Trophoblast cell (in vitro differentiated cells and primary cell): ENCODE measurements around the gene FRAT2.
A peak's percentile ranks its signal among the peaks of the same experiment; 100 is the strongest.
"Not testable (repeated sequence)": the region's sequence is repeated elsewhere in the genome, so short reads cannot be mapped to it uniquely, and the experiment has no call there.

Experiments
- DNase-seq, 2 donors: peaks; one replicate each; pipeline ENCODE4 v3.0.0-alpha.2; 2016
- H2AFZ ChIP-seq: 2 replicates; pipeline ENCODE4 v1.6.1; 2013; ENCODE audit warnings: low read length, moderate library complexity, mild to moderate bottlenecking; ENCODE audit not compliant: insufficient read depth, poor library complexity
- H2AK5ac ChIP-seq: 2 replicates; pipeline ENCODE4 v1.6.1; 2013; ENCODE audit warnings: mild to moderate bottlenecking, low read length
- H2BK120ac ChIP-seq: 2 replicates; pipeline ENCODE4 v1.6.1; 2013; ENCODE audit warnings: low read length, mild to moderate bottlenecking, moderate library complexity; ENCODE audit not compliant: insufficient read depth, poor library complexity
- H2BK12ac ChIP-seq: 2 replicates; pipeline ENCODE4 v1.6.1; 2013; ENCODE audit warnings: mild to moderate bottlenecking, low read length, moderate library complexity
- H2BK5ac ChIP-seq: 2 replicates; pipeline ENCODE4 v1.6.1; 2013; ENCODE audit warnings: low read length, low read depth, moderate library complexity, mild to moderate bottlenecking; ENCODE audit not compliant: poor library complexity
- H3K14ac ChIP-seq: 2 replicates; pipeline ENCODE4 v1.6.1; 2013; ENCODE audit warnings: mild to moderate bottlenecking, low read length
- H3K18ac ChIP-seq: 2 replicates; pipeline ENCODE4 v1.6.1; 2013; ENCODE audit warnings: mild to moderate bottlenecking, low read length
- H3K23ac ChIP-seq: 2 replicates; pipeline ENCODE4 v1.6.1; 2013; ENCODE audit warnings: low read length
- H3K27ac ChIP-seq: 2 replicates; pipeline ENCODE4 v1.5.1; 2013; ENCODE audit warnings: low read depth, mild to moderate bottlenecking, inconsistent platforms, low read length, moderate library complexity
- H3K27me3 ChIP-seq: 2 replicates; pipeline ENCODE4 v1.6.1; 2013; ENCODE audit warnings: inconsistent platforms, mild to moderate bottlenecking, low read length, moderate library complexity; ENCODE audit not compliant: insufficient read depth
- H3K36me3 ChIP-seq, 2 experiments: 1 replicate in 1 of 2; 2 replicates in 1 of 2; pipeline ENCODE4 v1.6.1; 2013; ENCODE audit warnings: low read length in 2 of 2, mild to moderate bottlenecking in 2 of 2, moderate library complexity in 1 of 2; ENCODE audit not compliant: insufficient read depth in 2 of 2, control insufficient read depth in 1 of 2
- H3K4ac ChIP-seq: 2 replicates; pipeline ENCODE4 v1.6.1; 2013; ENCODE audit warnings: low read depth, mild to moderate bottlenecking, low read length, moderate library complexity
- H3K4me1 ChIP-seq, 2 experiments: 1 replicate in 1 of 2; 2 replicates in 1 of 2; pipeline ENCODE4 v1.6.1; 2013; ENCODE audit warnings: low read length in 2 of 2, mild to moderate bottlenecking in 2 of 2, moderate library complexity in 1 of 2; ENCODE audit not compliant: insufficient read depth in 2 of 2, control insufficient read depth in 1 of 2
- H3K4me2 ChIP-seq: 2 replicates; pipeline ENCODE4 v1.6.1; 2013; ENCODE audit warnings: inconsistent platforms, mild to moderate bottlenecking, low read length, moderate library complexity
- H3K4me3 ChIP-seq: 2 replicates; pipeline ENCODE4 v1.5.1; 2013; ENCODE audit warnings: mild to moderate bottlenecking, low read depth, low read length, inconsistent platforms
- H3K79me1 ChIP-seq: one replicate; pipeline ENCODE4 v1.6.1; 2013; ENCODE audit warnings: low read length
- H3K79me2 ChIP-seq: 2 replicates; pipeline ENCODE4 v1.6.1; 2013; ENCODE audit warnings: low read length, mild to moderate bottlenecking; ENCODE audit not compliant: control insufficient read depth, insufficient read depth, poor library complexity
- H3K9ac ChIP-seq: 2 replicates; pipeline ENCODE4 v1.6.1; 2013; ENCODE audit warnings: mild to moderate bottlenecking, low read length
- H3K9me3 ChIP-seq: 2 replicates; pipeline ENCODE4 v1.6.1; 2013; ENCODE audit warnings: low read depth, mild to moderate bottlenecking, control low read depth, inconsistent platforms, low read length; ENCODE audit not compliant: insufficient read depth
- H4K12ac ChIP-seq: 2 replicates; pipeline ENCODE4 v1.6.1; 2013; ENCODE audit warnings: low read depth, mild to moderate bottlenecking, low read length, moderate library complexity
- H4K8ac ChIP-seq: 2 replicates; pipeline ENCODE4 v1.6.1; 2013; ENCODE audit warnings: low read depth, mild to moderate bottlenecking, low read length, moderate library complexity
- H4K91ac ChIP-seq: one replicate; pipeline ENCODE4 v1.6.1; 2013; ENCODE audit warnings: low read depth, mild to moderate bottlenecking, low read length, moderate library complexity
- WGBS: extraction: QIAGEN DNeasy Blood & Tissue Kit; methylation state at CpG from one replicate; pipeline ENCODE4 v1.1.7; 2013; ENCODE audit warnings: missing lambda C conversion rate; ENCODE audit not compliant: insufficient read length, insufficient coverage; ENCODE audit errors: extremely low coverage; 5-methylcytosine and 5-hydroxymethylcytosine counted together

Gene FRAT2

GRCh38 chr10:97292097-97292861 is 42.2 kb downstream of the FRAT2 start, which contains the start of gene ARHGAP19:
ARHGAP19 (minus strand) TSS chr10:97292637; CDS start chr10:97292627, 10 bp downstream.
- no peaks in the 10 kb centered on the region for H3K9me3 ChIP-seq
- H2BK5ac ChIP-seq = peak within 1 kb of the TSS; percentile 77
- peak within 1 kb of the TSS; percentile 91 for H2AFZ ChIP-seq
- peak within 1 kb of the TSS; percentile 86 for H4K8ac ChIP-seq
- H2BK12ac ChIP-seq = no peak within 1 kb of the TSS
- H3K9ac ChIP-seq = peak within 1 kb of the TSS; percentile 76
- H4K91ac ChIP-seq = peak within 1 kb of the TSS; percentile 77
- peak within 1 kb of the TSS; percentile 38 for H3K4ac ChIP-seq
- peak within 1 kb of the TSS; percentile 81 for H3K4me3 ChIP-seq
- H4K12ac ChIP-seq = peak within 1 kb of the TSS; percentile 72
- peak within 1 kb of the TSS; percentile 96 for H3K27ac ChIP-seq
- WGBS = no CpG with 5 or more reads among the region's 55 CpGs
- H2BK120ac ChIP-seq = peak within 1 kb of the TSS; percentile 85
- H2AK5ac ChIP-seq = no peak within 1 kb of the TSS
- no peaks in the 10 kb centered on the region for H3K27me3 ChIP-seq
- H3K4me1 ChIP-seq = peaks cover 0 to 2% of the 10 kb centered on the region in 2 experiments
- H3K23ac ChIP-seq = no peak within 1 kb of the TSS
- peaks cover 2% of the 10 kb centered on the region for H3K79me2 ChIP-seq
- H3K79me1 ChIP-seq = peaks cover 4% of the 10 kb centered on the region
- H3K14ac ChIP-seq = peak within 1 kb of the TSS; percentile 80
- peak within 1 kb of the TSS; percentile 63 for H3K4me2 ChIP-seq
- peak within 1 kb of the TSS; percentile 78 for H3K18ac ChIP-seq
- H3K36me3 ChIP-seq = no peaks in the 10 kb centered on the region
- DNase-seq = peak; percentile 98

GRCh38 chr10:97291357-97292096 is 43.0 kb downstream of the FRAT2 start:
- H3K27ac ChIP-seq = peak overlapping the region; percentile 96
- peak overlapping the region; percentile 81 for H3K4me3 ChIP-seq
- no peak overlapping the region for H3K4ac ChIP-seq
- H3K9ac ChIP-seq = no peak overlapping the region
- H4K8ac ChIP-seq = peak overlapping the region; percentile 86
- H3K79me2 ChIP-seq = peaks cover 2% of the 10 kb centered on the region
- peak overlapping the region; percentile 60 for H4K12ac ChIP-seq
- H2AFZ ChIP-seq = no peak overlapping the region
- peak overlapping the region; percentile 77 for H2BK5ac ChIP-seq
- peak; percentile 11 to 65 for DNase-seq
- peak overlapping the region; percentile 80 for H3K14ac ChIP-seq
- no peak overlapping the region for H3K23ac ChIP-seq
- no peaks in the 10 kb centered on the region for H3K9me3 ChIP-seq
- H3K4me2 ChIP-seq = peak overlapping the region; percentile 63
- H3K27me3 ChIP-seq = no peaks in the 10 kb centered on the region
- H3K18ac ChIP-seq = no peak overlapping the region
- no peak overlapping the region for H2AK5ac ChIP-seq
- peaks cover 0 to 2% of the 10 kb centered on the region in 2 experiments for H3K4me1 ChIP-seq
- no peak overlapping the region for H2BK12ac ChIP-seq
- H3K36me3 ChIP-seq = no peaks in the 10 kb centered on the region
- no peak overlapping the region for H4K91ac ChIP-seq
- no peak overlapping the region for H2BK120ac ChIP-seq
- WGBS = no CpG with 5 or more reads among the region's 25 CpGs
- peaks cover 4% of the 10 kb centered on the region for H3K79me1 ChIP-seq

DNA sequence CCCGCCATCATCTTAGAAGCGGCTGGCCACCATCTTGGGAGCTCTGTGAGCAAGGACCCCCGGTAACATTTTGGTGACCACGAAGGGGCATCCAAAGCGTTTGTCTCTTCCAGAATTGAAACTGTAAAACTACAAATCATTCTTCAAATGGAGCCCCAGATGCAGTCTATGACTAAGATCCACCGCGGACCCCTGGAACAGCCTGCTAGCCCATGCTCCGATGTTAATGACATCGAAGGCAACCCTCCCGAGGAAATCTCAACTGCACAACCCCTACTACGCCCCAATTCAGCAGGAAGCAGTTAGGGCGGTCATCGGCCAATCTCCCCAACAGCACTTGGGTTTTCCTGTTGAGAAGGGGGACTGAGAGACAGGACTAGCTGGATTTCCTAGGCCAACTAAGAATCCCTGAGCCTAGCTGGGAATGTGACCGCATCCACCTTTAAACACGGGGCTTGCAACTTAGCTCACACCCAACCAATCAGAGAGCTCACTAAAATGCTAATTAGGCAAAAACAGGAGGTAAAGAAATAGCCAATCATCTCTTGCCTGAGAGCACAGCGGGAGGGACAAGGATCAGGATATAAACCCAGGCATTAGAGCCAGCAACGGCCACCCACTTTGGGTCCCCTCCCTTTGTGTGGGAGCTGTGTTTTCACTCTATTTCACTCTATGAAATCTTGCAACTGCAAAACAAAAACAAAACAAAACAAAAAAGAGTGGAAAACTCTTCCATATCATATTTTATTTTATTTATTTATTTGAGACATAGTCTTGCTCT is 43.8 kb downstream of the FRAT2 start:
- H2AFZ ChIP-seq, H4K91ac ChIP-seq, H3K14ac ChIP-seq, H3K36me3 ChIP-seq, H2BK120ac ChIP-seq, H3K23ac ChIP-seq, H3K79me2 ChIP-seq, H3K4ac ChIP-seq, H2BK12ac ChIP-seq, H2BK5ac ChIP-seq, H3K4me2 ChIP-seq, H2AK5ac ChIP-seq, H4K12ac ChIP-seq, H3K9ac ChIP-seq, H3K79me1 ChIP-seq, H3K4me3 ChIP-seq, H3K9me3 ChIP-seq, H3K18ac ChIP-seq, H4K8ac ChIP-seq, H3K27me3 ChIP-seq, H3K27ac ChIP-seq, H3K4me1 ChIP-seq, DNase-seq: not testable (repeated sequence)
- no CpG with 5 or more reads among the region's 17 CpGs for WGBS

DNA sequence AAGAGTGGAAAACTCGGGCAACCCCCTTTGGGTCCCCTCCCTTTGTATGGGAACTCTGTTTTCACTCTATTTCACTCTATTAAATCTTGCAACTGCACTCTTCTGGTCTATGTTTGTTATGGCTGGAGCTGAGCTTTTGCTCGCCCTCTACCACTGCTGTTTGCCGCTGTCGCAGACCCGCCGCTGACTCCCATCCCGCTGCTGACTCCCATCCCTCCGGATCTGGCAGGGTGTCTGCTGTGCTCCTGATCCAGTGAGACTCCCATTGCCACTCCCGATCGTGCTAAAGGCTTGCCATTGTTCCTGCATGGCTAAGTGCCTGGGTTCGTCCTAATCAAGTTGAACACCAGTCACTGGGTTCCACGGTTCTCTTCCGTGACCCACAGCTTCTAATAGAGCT is 44.5 kb downstream of the FRAT2 start:
- not testable (repeated sequence) for H3K9me3 ChIP-seq, H3K4me1 ChIP-seq, H2BK120ac ChIP-seq, H3K79me1 ChIP-seq, H3K18ac ChIP-seq, H3K79me2 ChIP-seq, H3K4me2 ChIP-seq, H4K12ac ChIP-seq, H3K23ac ChIP-seq, H3K4me3 ChIP-seq, DNase-seq, H2AFZ ChIP-seq, H2AK5ac ChIP-seq, H2BK5ac ChIP-seq, H3K9ac ChIP-seq, H3K27ac ChIP-seq, H3K4ac ChIP-seq, H3K14ac ChIP-seq, H2BK12ac ChIP-seq, H3K36me3 ChIP-seq, H4K8ac ChIP-seq, H3K27me3 ChIP-seq, H4K91ac ChIP-seq
- no CpG with 5 or more reads among the region's 13 CpGs for WGBS
